HG02970 (cell line): ENCODE data around the gene FAM169A.
"Not testable (repeated sequence)": the region's sequence is repeated elsewhere in the genome, so short reads cannot be mapped to it uniquely, and the experiment has no call there.

Experiments used
- ATAC-seq: cut with Tn5 transposase; IDR thresholded peaks from one replicate; pipeline ENCODE4 v1.9.1; 2021; ENCODE audit warnings: mild to moderate bottlenecking, moderate library complexity, moderate number of reproducible peaks; ENCODE audit not compliant: unreplicated experiment, low FRiP score

FAM169A gene

GRCh38 chr5:74865804-74866595 lies at the start of gene FAM169A:
TSS of gene FAM169A (minus strand) at chr5:74866387. CDS start at chr5:74841676, 24,711 bp downstream.
- ATAC-seq, result no peak

- no peak for ATAC-seq
Observed at GRCh38 chr5:74915488-74915887, 49.3 kb upstream of the FAM169A start.

- not testable (repeated sequence) for ATAC-seq
Observed at GRCh38 chr5:74911421-74911820, 45.2 kb upstream of the FAM169A start.

- ATAC-seq, result not testable (repeated sequence)
Observed at GRCh38 chr5:74909888-74910287, 43.7 kb upstream of the FAM169A start.

- not testable (repeated sequence) for ATAC-seq
Observed at GRCh38 chr5:74908237-74908636, 42.0 kb upstream of the FAM169A start.

GRCh38 chr5:74904713-74905112 lies 38.5 kb upstream of the FAM169A start:
- not testable (repeated sequence) for ATAC-seq

GRCh38 chr5:74903165-74903787 lies 37.1 kb upstream of the FAM169A start:
- ATAC-seq, result no peak

- no peak for ATAC-seq
Observed at GRCh38 chr5:74897049-74897448, 30.9 kb upstream of the FAM169A start.

GRCh38 chr5:74895906-74896305 lies 29.7 kb upstream of the FAM169A start:
- ATAC-seq, result no peak

- ATAC-seq, result no peak
Observed at GRCh38 chr5:74894351-74894750, 28.2 kb upstream of the FAM169A start.

GRCh38 chr5:74892921-74893320 lies 26.7 kb upstream of the FAM169A start:
- ATAC-seq, result no peak

GRCh38 chr5:74889523-74890105 lies 23.4 kb upstream of the FAM169A start:
- ATAC-seq, result no peak

GRCh38 chr5:74888117-74888516 lies 21.9 kb upstream of the FAM169A start:
- no peak for ATAC-seq

GRCh38 chr5:74885170-74885569 lies 19.0 kb upstream of the FAM169A start:
- ATAC-seq, result no peak

GRCh38 chr5:74882379-74883134 lies 16.4 kb upstream of the FAM169A start:
- ATAC-seq, result not testable (repeated sequence)

GRCh38 chr5:74877624-74878304 lies 11.6 kb upstream of the FAM169A start:
- no peak for ATAC-seq

- no peak for ATAC-seq
Observed at GRCh38 chr5:74875994-74876791, 10.0 kb upstream of the FAM169A start.

- no peak for ATAC-seq
Observed at GRCh38 chr5:74873525-74874249, 7.5 kb upstream of the FAM169A start.
